Measurements from ENCODE around the gene GTF2IRD1.
"Not testable (repeated sequence)": the region's sequence is repeated elsewhere in the genome, so short reads cannot be mapped to it uniquely, and the experiment has no call there.

The GTF2IRD1 gene

GRCh38 chr7:74470504-74470903, 16.8 kb downstream of the GTF2IRD1 start:
- DNase-seq, result no peak

GRCh38 chr7:74473116-74473515, 19.4 kb downstream of the GTF2IRD1 start:
- DNase-seq, result no peak

- no peak for DNase-seq
Measured at GRCh38 chr7:74474271-74474865, 20.7 kb downstream of the GTF2IRD1 start.

- DNase-seq, result no peak
Measured at GRCh38 chr7:74475243-74475986, 21.7 kb downstream of the GTF2IRD1 start.

- no peak for DNase-seq
Measured at GRCh38 chr7:74475987-74476350, 22.3 kb downstream of the GTF2IRD1 start.

- DNase-seq, result no peak
Measured at GRCh38 chr7:74476626-74477025, 22.9 kb downstream of the GTF2IRD1 start.

GRCh38 chr7:74478671-74479065, 25.0 kb downstream of the GTF2IRD1 start:
- DNase-seq, result no peak

- peak; percentile 80 for DNase-seq
Measured at GRCh38 chr7:74479066-74479781, 25.5 kb downstream of the GTF2IRD1 start.

GRCh38 chr7:74479961-74480829, 26.5 kb downstream of the GTF2IRD1 start:
- DNase-seq, result peak; percentile 83

GRCh38 chr7:74480861-74481417, 27.2 kb downstream of the GTF2IRD1 start:
- peak; percentile 91 for DNase-seq

- no peak for DNase-seq
Measured at GRCh38 chr7:74481458-74482196, 27.9 kb downstream of the GTF2IRD1 start.

GRCh38 chr7:74482197-74482467, 28.4 kb downstream of the GTF2IRD1 start:
- no peak for DNase-seq

- DNase-seq, result peak; percentile 82
Measured at GRCh38 chr7:74482629-74483401, 29.1 kb downstream of the GTF2IRD1 start.

- peak; percentile 10 for DNase-seq
Measured at GRCh38 chr7:74483402-74484336, 30.0 kb downstream of the GTF2IRD1 start.

- no peak for DNase-seq
Measured at GRCh38 chr7:74485611-74486010, 31.9 kb downstream of the GTF2IRD1 start.

- DNase-seq, result not testable (repeated sequence)
Measured at GRCh38 chr7:74488518-74489030, 34.9 kb downstream of the GTF2IRD1 start.

GRCh38 chr7:74489997-74490945, 36.6 kb downstream of the GTF2IRD1 start:
- DNase-seq, result no peak

GRCh38 chr7:74491490-74491889, 37.8 kb downstream of the GTF2IRD1 start:
- DNase-seq, result not testable (repeated sequence)

- DNase-seq, result no peak
Measured at GRCh38 chr7:74493295-74493694, 39.6 kb downstream of the GTF2IRD1 start.
